IMR-90 (cell line): ENCODE results near the gene LEUTX. TPM values are rescaled to one million over a fixed set of nuclear protein-coding genes. Genes with fewer than 3 reads are reported as not detected.

Experiments used
- ATAC-seq: fragments of 200-7000 bp; cut with Tn5 transposase; 2 replicates; pipeline ENCODE4 v1.9.1; 2020; ENCODE audit warnings: low read depth, mild to moderate bottlenecking, moderate library complexity
- BruUV-seq: library from RNA; stranded (reverse); fragments of 400-500 nt; replicated peaks from 2 replicates; lab custom pipeline; 2021; lab: Mats Ljungman, UMichigan
- CTCF ChIA-PET: fragments of 300-600 bp; formaldehyde crosslinking; extraction: SDS; loops from one replicate; lab custom pipeline; 2021; ENCODE audit warnings: antibody characterized with exemption; lab: Yijun Ruan, JAX
- POLR2A ChIA-PET: fragments of 300-600 bp; sonication (Branson Sonifier 250); formaldehyde crosslinking; loops from one replicate; lab custom pipeline; 2022; ENCODE audit warnings: antibody characterized with exemption; ENCODE audit not compliant: unreplicated experiment; lab: Charles Lee
- DNase-seq: peaks from one replicate; pipeline ENCODE4 v3.0.0; 2013
- H2AFZ ChIP-seq: replicated peaks from 2 replicates; pipeline ENCODE3; 2013; ENCODE audit warnings: low read length, mild to moderate bottlenecking; ENCODE audit not compliant: poor library complexity
- H2AK5ac ChIP-seq: 2 replicates; pipeline ENCODE4 v1.6.1; 2013; ENCODE audit warnings: low read depth, low read length, inconsistent platforms
- H2AK9ac ChIP-seq: replicated peaks from 2 replicates; pipeline ENCODE3; 2013; ENCODE audit warnings: mild to moderate bottlenecking, low read depth, low read length, moderate library complexity; ENCODE audit not compliant: poor library complexity
- H2BK120ac ChIP-seq: 2 replicates; pipeline ENCODE4 v1.6.1; 2013; ENCODE audit warnings: low read depth, low read length, inconsistent platforms
- H2BK15ac ChIP-seq: 3 replicates; pipeline ENCODE4 v1.6.1; 2013; ENCODE audit warnings: low read depth, low read length, inconsistent platforms
- H2BK20ac ChIP-seq: 2 replicates; pipeline ENCODE4 v1.6.1; 2013; ENCODE audit warnings: low read depth, mild to moderate bottlenecking, inconsistent platforms, low read length, moderate library complexity
- H2BK5ac ChIP-seq: 2 replicates; pipeline ENCODE4 v1.6.1; 2013; ENCODE audit warnings: mild to moderate bottlenecking, low read depth, low read length, inconsistent platforms; ENCODE audit not compliant: poor library complexity, severe bottlenecking
- H3K14ac ChIP-seq: replicated peaks from 2 replicates; pipeline ENCODE4 v1.6.1; 2013; ENCODE audit warnings: low read depth, low read length, inconsistent platforms
- H3K18ac ChIP-seq: 2 replicates; pipeline ENCODE4 v1.6.1; 2013; ENCODE audit warnings: low read depth, low read length, control low read depth
- H3K23ac ChIP-seq: 2 replicates; pipeline ENCODE4 v1.6.1; 2013; ENCODE audit warnings: low read depth, low read length, inconsistent platforms
- H3K27ac ChIP-seq: 2 replicates; pipeline ENCODE4 v1.5.1; 2013; ENCODE audit warnings: mild to moderate bottlenecking, control low read depth, low read length; ENCODE audit not compliant: insufficient read depth
- H3K27me3 ChIP-seq: 2 replicates; pipeline ENCODE4 v1.6.1; 2013; ENCODE audit warnings: low read length; ENCODE audit not compliant: control insufficient read depth, insufficient read depth
- H3K36me3 ChIP-seq: 2 replicates; pipeline ENCODE4 v1.6.1; 2013; ENCODE audit warnings: low read length, mixed read lengths; ENCODE audit not compliant: control insufficient read depth, insufficient read depth
- H3K4ac ChIP-seq: 2 replicates; pipeline ENCODE4 v1.6.1; 2013; ENCODE audit warnings: low read depth, low read length, inconsistent platforms
- H3K4me1 ChIP-seq: 2 replicates; pipeline ENCODE4 v1.6.1; 2013; ENCODE audit warnings: low read length, mixed read lengths; ENCODE audit not compliant: control insufficient read depth, insufficient read depth
- H3K4me2 ChIP-seq: 2 replicates; pipeline ENCODE4 v1.6.1; 2013; ENCODE audit warnings: low read depth, mild to moderate bottlenecking, control low read depth, low read length, moderate library complexity
- H3K4me3 ChIP-seq: 2 replicates; pipeline ENCODE4 v1.5.1; 2013; ENCODE audit warnings: low read depth, mild to moderate bottlenecking, control low read depth, low read length, moderate library complexity; ENCODE audit not compliant: insufficient read depth
- H3K56ac ChIP-seq: 2 replicates; pipeline ENCODE4 v1.6.1; 2013; ENCODE audit warnings: low read length, inconsistent platforms; ENCODE audit not compliant: insufficient read depth; ENCODE audit errors: extremely low read depth
- H3K79me1 ChIP-seq, 2 experiments: 2 replicates each; pipeline ENCODE4 v1.6.1; 2013; ENCODE audit warnings: low read length in 2 of 2, inconsistent platforms in 1 of 2, low read depth in 1 of 2
- H3K9ac ChIP-seq: 2 replicates; pipeline ENCODE4 v1.6.1; 2013; ENCODE audit warnings: low read depth, low read length, control low read depth
- H3K9me1 ChIP-seq: 2 replicates; pipeline ENCODE4 v1.6.1; 2013; ENCODE audit warnings: low read length, inconsistent platforms; ENCODE audit not compliant: insufficient read depth
- H3K9me3 ChIP-seq: 2 replicates; pipeline ENCODE4 v1.6.1; 2013; ENCODE audit warnings: low read length; ENCODE audit not compliant: control insufficient read depth, insufficient read depth
- H4K20me1 ChIP-seq: 2 replicates; pipeline ENCODE4 v1.6.1; 2013; ENCODE audit warnings: low read length, inconsistent platforms; ENCODE audit not compliant: insufficient read depth
- H4K5ac ChIP-seq: 2 replicates; pipeline ENCODE4 v1.6.1; 2013; ENCODE audit warnings: mild to moderate bottlenecking, low read depth, low read length, control low read depth
- H4K8ac ChIP-seq, 2 experiments: 2 replicates each; pipeline ENCODE4 v1.6.1; 2013; ENCODE audit warnings: low read depth in 2 of 2, low read length in 2 of 2, control low read depth in 1 of 2, inconsistent platforms in 1 of 2
- H4K91ac ChIP-seq: 2 replicates; pipeline ENCODE4 v1.6.1; 2013; ENCODE audit warnings: low read depth, low read length, inconsistent platforms; ENCODE audit not compliant: insufficient read depth
- BHLHE40 ChIP-seq: fragments of 150-350 bp; IDR thresholded peaks from 2 replicates; pipeline ENCODE4 v1.6.1; 2016; ENCODE audit warnings: mild to moderate bottlenecking, low read depth, low read length
- CHD1 ChIP-seq: IDR thresholded peaks from 2 replicates; pipeline ENCODE4 v1.6.1; 2012; ENCODE audit warnings: low read depth, low read length, improper control_type of control experiment
- FOS ChIP-seq: fragments of 150-350 bp; IDR thresholded peaks from 2 replicates; pipeline ENCODE4 v1.6.1; 2016; ENCODE audit warnings: low read depth, low read length
- MAZ ChIP-seq: IDR thresholded peaks from 2 replicates; pipeline ENCODE4 v1.6.1; 2012; ENCODE audit warnings: low read depth, mild to moderate bottlenecking, low read length, improper control_type of control experiment, moderate library complexity, borderline replicate concordance
- MXI1 ChIP-seq: IDR thresholded peaks from 2 replicates; pipeline ENCODE4 v1.6.1; 2012; ENCODE audit warnings: low read depth, mild to moderate bottlenecking, low read length, moderate library complexity, borderline replicate concordance
- RCOR1 ChIP-seq: IDR thresholded peaks from 2 replicates; pipeline ENCODE4 v1.6.1; 2012; ENCODE audit warnings: mild to moderate bottlenecking, low read length, improper control_type of control experiment; ENCODE audit not compliant: insufficient replicate concordance
- SMC3 ChIP-seq: fragments of 150-350 bp; IDR thresholded peaks from 2 replicates; pipeline ENCODE4 v1.6.1; 2016; ENCODE audit warnings: low read depth, mild to moderate bottlenecking, antibody characterized with exemption, low read length, moderate library complexity
- WGBS, 2 experiments: methylation state at CpG; one replicate each; pipeline versions ENCODE4 v1.1.5 to v1.1.7; 2013; ENCODE audit warnings: missing lambda C conversion rate in 2 of 2; ENCODE audit not compliant: insufficient read length in 1 of 2; ENCODE audit errors: extremely low coverage in 2 of 2; 5-methylcytosine and 5-hydroxymethylcytosine counted together
- dilution Hi-C: fragments of 300-500 bp; cut with HindIII; formaldehyde crosslinking; loops from one replicate; pipeline ENCODE4 v1.14.3; 2018; ENCODE audit warnings: low sequenced_read_pairs; ENCODE audit not compliant: unreplicated experiment
- in situ Hi-C: fragments of 300-500 bp; cut with MboI; formaldehyde crosslinking; loops from 3 replicates; pipeline ENCODE4 v1.14.3; 2019; ENCODE audit warnings: low sequenced_read_pairs, inconsistent platforms, mixed read lengths
- intact Hi-C: fragments of 100-400 bp; cut with micrococcal nuclease; formaldehyde crosslinking; loops from 2 replicates; pipeline ENCODE4 v1.10.0; 2022
- polyA plus RNA-seq, 3 experiments: library from polyadenylated mRNA; depleted of rRNA; stranded (reverse); fragments of >200 nt; gene quantifications; 2 replicates each; pipeline ENCODE4 v1.2.3, GENCODE V29; 2012; ENCODE audit warnings: low replicate concordance in 1 of 3
- total RNA-seq: library from RNA; depleted of rRNA; stranded (reverse); fragments of >200 nt; gene quantifications from 2 replicates; pipeline ENCODE4 v1.2.3, GENCODE V29; 2012
- TF ChIP-seq, protein P1 (sequence below): fragments of 150-350 bp; IDR thresholded peaks from 2 replicates; pipeline ENCODE4 v1.6.1; 2016; ENCODE audit warnings: low read depth, mild to moderate bottlenecking, low read length, moderate library complexity, borderline replicate concordance
- TF ChIP-seq, protein P2 (sequence below): conservative IDR thresholded peaks from 2 replicates; pipeline ENCODE4 v1.5.1; 2012; ENCODE audit warnings: mild to moderate bottlenecking, low read depth, low read length, improper control_type of control experiment

The LEUTX gene
- total and polyA plus RNA-seq, 2 of the 4 experiments (the other 2 are of a cell fraction): not detected

- no peak overlapping the region for H4K5ac ChIP-seq
- H2AFZ ChIP-seq: no peak overlapping the region
- no peak overlapping the region for H3K18ac ChIP-seq
- no peaks in the 10 kb centered on the region for H4K20me1 ChIP-seq
- H3K14ac ChIP-seq: no peak overlapping the region
- TF ChIP-seq MXI1 (no peak), FOS (no peak), SMC3 (no peak), MAZ (no peak), RCOR1 (no peak), BHLHE40 (no peak), CHD1 (no peak)
- TF ChIP-seq, protein P1, sequence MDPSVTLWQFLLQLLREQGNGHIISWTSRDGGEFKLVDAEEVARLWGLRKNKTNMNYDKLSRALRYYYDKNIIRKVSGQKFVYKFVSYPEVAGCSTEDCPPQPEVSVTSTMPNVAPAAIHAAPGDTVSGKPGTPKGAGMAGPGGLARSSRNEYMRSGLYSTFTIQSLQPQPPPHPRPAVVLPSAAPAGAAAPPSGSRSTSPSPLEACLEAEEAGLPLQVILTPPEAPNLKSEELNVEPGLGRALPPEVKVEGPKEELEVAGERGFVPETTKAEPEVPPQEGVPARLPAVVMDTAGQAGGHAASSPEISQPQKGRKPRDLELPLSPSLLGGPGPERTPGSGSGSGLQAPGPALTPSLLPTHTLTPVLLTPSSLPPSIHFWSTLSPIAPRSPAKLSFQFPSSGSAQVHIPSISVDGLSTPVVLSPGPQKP: no peak
- TF ChIP-seq, protein P2, sequence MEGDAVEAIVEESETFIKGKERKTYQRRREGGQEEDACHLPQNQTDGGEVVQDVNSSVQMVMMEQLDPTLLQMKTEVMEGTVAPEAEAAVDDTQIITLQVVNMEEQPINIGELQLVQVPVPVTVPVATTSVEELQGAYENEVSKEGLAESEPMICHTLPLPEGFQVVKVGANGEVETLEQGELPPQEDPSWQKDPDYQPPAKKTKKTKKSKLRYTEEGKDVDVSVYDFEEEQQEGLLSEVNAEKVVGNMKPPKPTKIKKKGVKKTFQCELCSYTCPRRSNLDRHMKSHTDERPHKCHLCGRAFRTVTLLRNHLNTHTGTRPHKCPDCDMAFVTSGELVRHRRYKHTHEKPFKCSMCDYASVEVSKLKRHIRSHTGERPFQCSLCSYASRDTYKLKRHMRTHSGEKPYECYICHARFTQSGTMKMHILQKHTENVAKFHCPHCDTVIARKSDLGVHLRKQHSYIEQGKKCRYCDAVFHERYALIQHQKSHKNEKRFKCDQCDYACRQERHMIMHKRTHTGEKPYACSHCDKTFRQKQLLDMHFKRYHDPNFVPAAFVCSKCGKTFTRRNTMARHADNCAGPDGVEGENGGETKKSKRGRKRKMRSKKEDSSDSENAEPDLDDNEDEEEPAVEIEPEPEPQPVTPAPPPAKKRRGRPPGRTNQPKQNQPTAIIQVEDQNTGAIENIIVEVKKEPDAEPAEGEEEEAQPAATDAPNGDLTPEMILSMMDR: no peak
- no peaks in the 10 kb centered on the region for H3K9me3 ChIP-seq
- no peak overlapping the region for H4K8ac ChIP-seq
- DNase-seq (no peak), ATAC-seq (no peak)
- no peaks in the 10 kb centered on the region for H3K4me1 ChIP-seq
- no peak overlapping the region for H3K27ac ChIP-seq
- in situ Hi-C loops: no loop called here
- no peak overlapping the region for H3K4ac ChIP-seq
- H2AK9ac ChIP-seq: no peak overlapping the region
- H3K27me3 ChIP-seq: no peaks in the 10 kb centered on the region
- ChIA-PET POLR2A (no interaction called here), CTCF (no interaction called here)
- dilution Hi-C loops: no loop called here
- H2BK120ac ChIP-seq: no peak overlapping the region
- no peak overlapping the region for H3K9ac ChIP-seq
- intact Hi-C loops: no loop called here
- H2BK20ac ChIP-seq: no peak overlapping the region
- no peak overlapping the region for H3K56ac ChIP-seq
- no peak overlapping the region for H2BK15ac ChIP-seq
- no peaks in the 10 kb centered on the region; the same call in 1 of the 2 replicates for H3K36me3 ChIP-seq
- H3K23ac ChIP-seq: no peak overlapping the region
- H3K4me2 ChIP-seq: no peak overlapping the region
- H2BK5ac ChIP-seq: no peak overlapping the region
- peaks cover 4% of the 10 kb centered on the region; the same call in 1 of the 2 replicates for H3K9me1 ChIP-seq
- no peak overlapping the region for H2AK5ac ChIP-seq
- no peak overlapping the region for H3K4me3 ChIP-seq
- H4K91ac ChIP-seq: no peak overlapping the region
- no TSS peak for BruUV-seq
- WGBS, 2 experiments: 60% methylated on average over 1 of the region's 5 CpGs; no CpG with 5 or more reads in 1 of the 2 experiments
- 0 out of 4 replicates have a peak, but pooled peaks cover 0 to 5% of the 10 kb centered on the region in 2 experiments for H3K79me1 ChIP-seq
These were observed 37.8 kb downstream of the LEUTX start for GRCh38 chr19:39816287-39817048.
